Mesenchymal stem cell (in vitro differentiated cells and primary cell): ENCODE results near the gene MAP2K5.
"Not testable (repeated sequence)": the region's sequence is repeated elsewhere in the genome, so short reads cannot be mapped to it uniquely, and the experiment has no call there.

ENCODE experiments used
- DNase-seq: peaks from one replicate; pipeline ENCODE4 v3.0.0-alpha.2; 2013
- H2AFZ ChIP-seq: one replicate; pipeline ENCODE4 v1.6.1; 2013; ENCODE audit warnings: low read depth, mild to moderate bottlenecking, control low read depth, inconsistent platforms, low read length, moderate library complexity
- H2AK5ac ChIP-seq: 2 replicates; pipeline ENCODE4 v1.6.1; 2013; ENCODE audit warnings: low read length, moderate library complexity, mild to moderate bottlenecking, inconsistent platforms; ENCODE audit not compliant: severe bottlenecking
- H2BK120ac ChIP-seq: one replicate; pipeline ENCODE4 v1.6.1; 2013; ENCODE audit warnings: low read depth, mild to moderate bottlenecking, inconsistent platforms, low read length, moderate library complexity
- H2BK12ac ChIP-seq, 2 experiments: one replicate each; pipeline ENCODE4 v1.6.1; 2013; ENCODE audit warnings: inconsistent platforms in 2 of 2, low read length in 2 of 2, mild to moderate bottlenecking in 2 of 2, moderate library complexity in 2 of 2, control low read depth in 1 of 2
- H2BK15ac ChIP-seq: one replicate; pipeline ENCODE4 v1.6.1; 2013; ENCODE audit warnings: mild to moderate bottlenecking, low read depth, inconsistent platforms; ENCODE audit not compliant: poor library complexity, severe bottlenecking
- H2BK5ac ChIP-seq: 2 replicates; pipeline ENCODE4 v1.6.1; 2013; ENCODE audit warnings: low read depth, mild to moderate bottlenecking, low read length, control low read depth, inconsistent platforms; ENCODE audit not compliant: poor library complexity, severe bottlenecking
- H3K14ac ChIP-seq, 2 experiments: one replicate each; pipeline ENCODE4 v1.6.1; 2013; ENCODE audit warnings: inconsistent platforms in 2 of 2, low read length in 2 of 2, control low read depth in 1 of 2, mild to moderate bottlenecking in 1 of 2, moderate library complexity in 1 of 2
- H3K18ac ChIP-seq, 2 experiments: one replicate each; pipeline ENCODE4 v1.6.1; 2013; ENCODE audit warnings: inconsistent platforms in 2 of 2, low read length in 2 of 2, control low read depth in 1 of 2, low read depth in 1 of 2, mild to moderate bottlenecking in 1 of 2
- H3K23ac ChIP-seq, 2 experiments: one replicate each; pipeline ENCODE4 v1.6.1; 2013; ENCODE audit warnings: inconsistent platforms in 2 of 2, low read length in 2 of 2, mild to moderate bottlenecking in 2 of 2, moderate library complexity in 2 of 2, control low read depth in 1 of 2
- H3K27ac ChIP-seq: 2 replicates; pipeline ENCODE4 v1.5.1; 2013; ENCODE audit warnings: mild to moderate bottlenecking, moderate library complexity, low read length, control low read depth, inconsistent platforms; ENCODE audit not compliant: poor library complexity, severe bottlenecking
- H3K27me3 ChIP-seq, 2 experiments: 2 replicates each; pipeline versions ENCODE4 v1.6.1 to v1.7.0; 2013; ENCODE audit warnings: low read length in 2 of 2, mild to moderate bottlenecking in 2 of 2, moderate library complexity in 2 of 2, control low read depth in 1 of 2, inconsistent platforms in 1 of 2; ENCODE audit not compliant: control insufficient read depth in 1 of 2, insufficient read depth in 1 of 2
- H3K36me3 ChIP-seq, 2 experiments: 2 replicates each; pipeline versions ENCODE4 v1.6.1 to v1.7.0; 2013; ENCODE audit warnings: low read length in 2 of 2, control low read depth in 1 of 2, inconsistent platforms in 1 of 2, low read depth in 1 of 2, mild to moderate bottlenecking in 1 of 2; ENCODE audit not compliant: insufficient read depth in 2 of 2, control insufficient read depth in 1 of 2
- H3K4ac ChIP-seq, 2 experiments: one replicate each; pipeline ENCODE4 v1.6.1; 2013; ENCODE audit warnings: inconsistent platforms in 2 of 2, low read length in 2 of 2, mild to moderate bottlenecking in 2 of 2, moderate library complexity in 2 of 2, control low read depth in 1 of 2, low read depth in 1 of 2
- H3K4me1 ChIP-seq: 2 replicates; pipeline ENCODE4 v1.6.1; 2013; ENCODE audit warnings: low read depth, low read length, control low read depth; ENCODE audit not compliant: control insufficient read depth, insufficient read depth
- H3K4me2 ChIP-seq: 2 replicates; pipeline ENCODE4 v1.6.1; 2013; ENCODE audit warnings: low read length, mild to moderate bottlenecking, inconsistent platforms; ENCODE audit not compliant: poor library complexity, severe bottlenecking
- H3K4me3 ChIP-seq, 2 experiments: 2 replicates each; pipeline versions ENCODE4 v1.5.1 to v1.7.0; 2013; ENCODE audit warnings: low read length in 2 of 2, mild to moderate bottlenecking in 2 of 2, control low read depth in 1 of 2, low read depth in 1 of 2; ENCODE audit not compliant: insufficient read depth in 1 of 2
- H3K79me1 ChIP-seq: replicated peaks from 2 replicates; pipeline ENCODE4 v1.6.1; 2013; ENCODE audit warnings: mild to moderate bottlenecking, control low read depth, low read length, inconsistent platforms; ENCODE audit not compliant: poor library complexity, severe bottlenecking
- H3K9ac ChIP-seq: 2 replicates; pipeline ENCODE4 v1.7.0; 2013; ENCODE audit warnings: mild to moderate bottlenecking, low read length, moderate library complexity
- H3K9me3 ChIP-seq: 2 replicates; pipeline ENCODE4 v1.7.0; 2013; ENCODE audit warnings: mild to moderate bottlenecking, low read length; ENCODE audit not compliant: control insufficient read depth
- H4K8ac ChIP-seq: one replicate; pipeline ENCODE4 v1.6.1; 2013; ENCODE audit warnings: inconsistent platforms, mild to moderate bottlenecking, low read length, moderate library complexity
- H4K91ac ChIP-seq: one replicate; pipeline ENCODE4 v1.6.1; 2013; ENCODE audit warnings: mild to moderate bottlenecking, low read length, inconsistent platforms
- WGBS: methylation state at CpG from one replicate; pipeline ENCODE4 v1.1.7; 2013; ENCODE audit warnings: mixed read lengths; 5-methylcytosine and 5-hydroxymethylcytosine counted together

The MAP2K5 gene

GRCh38 chr15:67660874-67661606, 118.5 kb downstream of the MAP2K5 start:
- no peak overlapping the region for H3K4ac ChIP-seq
- no peaks in the 10 kb centered on the region for H3K27me3 ChIP-seq
- H2AK5ac ChIP-seq: no peak overlapping the region
- H3K4me3 ChIP-seq: no peak overlapping the region
- no CpG with 5 or more reads among the region's 2 CpGs for WGBS
- H3K27ac ChIP-seq: no peak overlapping the region
- no peak overlapping the region for H2BK15ac ChIP-seq
- H3K4me2 ChIP-seq: no peak overlapping the region
- no peak overlapping the region for H4K91ac ChIP-seq
- H2BK5ac ChIP-seq: no peak overlapping the region
- H3K23ac ChIP-seq: no peak overlapping the region
- H3K9ac ChIP-seq: no peak overlapping the region
- H3K4me1 ChIP-seq: no peaks in the 10 kb centered on the region
- DNase-seq: no peak
- H2AFZ ChIP-seq: no peak overlapping the region
- no peak overlapping the region for H4K8ac ChIP-seq
- no peak overlapping the region for H2BK12ac ChIP-seq
- H3K18ac ChIP-seq: no peak overlapping the region
- no peak overlapping the region for H3K14ac ChIP-seq
- H2BK120ac ChIP-seq: no peak overlapping the region
- H3K9me3 ChIP-seq: peaks cover 2% of the 10 kb centered on the region
- H3K79me1 ChIP-seq: no peaks in the 10 kb centered on the region
- H3K36me3 ChIP-seq: peaks cover 4 to 28% of the 10 kb centered on the region in 2 experiments

- H3K14ac ChIP-seq: no peak overlapping the region
- H3K18ac ChIP-seq: no peak overlapping the region
- no peak for DNase-seq
- H3K36me3 ChIP-seq: peaks cover 0 to 7% of the 10 kb centered on the region in 2 experiments
- H3K4me1 ChIP-seq: no peaks in the 10 kb centered on the region
- H2BK15ac ChIP-seq: no peak overlapping the region
- H3K4me2 ChIP-seq: no peak overlapping the region
- 94% methylated on average over 2 of the region's 2 CpGs for WGBS
- H3K9ac ChIP-seq: no peak overlapping the region
- H4K91ac ChIP-seq: no peak overlapping the region
- no peak overlapping the region for H2AFZ ChIP-seq
- no peak overlapping the region for H3K23ac ChIP-seq
- H3K4me3 ChIP-seq: no peak overlapping the region
- no peak overlapping the region for H2AK5ac ChIP-seq
- no peak overlapping the region for H2BK12ac ChIP-seq
- H3K4ac ChIP-seq: no peak overlapping the region
- no peaks in the 10 kb centered on the region for H3K27me3 ChIP-seq
- no peaks in the 10 kb centered on the region for H3K79me1 ChIP-seq
- no peak overlapping the region for H2BK120ac ChIP-seq
- H3K27ac ChIP-seq: no peak overlapping the region
- peaks cover 2% of the 10 kb centered on the region for H3K9me3 ChIP-seq
- H4K8ac ChIP-seq: no peak overlapping the region
- H2BK5ac ChIP-seq: no peak overlapping the region
These were observed 128.3 kb downstream of the MAP2K5 start for GRCh38 chr15:67670647-67671305.

GRCh38 chr15:67672834-67673233, 130.3 kb downstream of the MAP2K5 start:
- H3K36me3 ChIP-seq, H3K9me3 ChIP-seq, H3K4me1 ChIP-seq, H3K4me3 ChIP-seq, H4K91ac ChIP-seq, H3K27me3 ChIP-seq, H2BK15ac ChIP-seq, H3K18ac ChIP-seq, H3K9ac ChIP-seq, H4K8ac ChIP-seq, H2BK12ac ChIP-seq, H3K23ac ChIP-seq, H3K79me1 ChIP-seq, H3K4ac ChIP-seq, H3K27ac ChIP-seq, H2BK5ac ChIP-seq, H3K4me2 ChIP-seq, H2AK5ac ChIP-seq, H3K14ac ChIP-seq, H2BK120ac ChIP-seq, DNase-seq, H2AFZ ChIP-seq: not testable (repeated sequence)
- WGBS: 100% methylated on average over 2 of the region's 2 CpGs

GRCh38 chr15:67674983-67675382, 132.5 kb downstream of the MAP2K5 start:
- 100% methylated on average over 2 of the region's 3 CpGs for WGBS
- no peak overlapping the region for H2BK5ac ChIP-seq
- H3K27ac ChIP-seq: no peak overlapping the region

More at GRCh38 chr15:67674983-67675382, 132.5 kb downstream of the MAP2K5 start:
- Histone ChIP-seq H4K8ac (no peak overlapping the region), H3K4ac (no peak overlapping the region), H2BK12ac (no peak overlapping the region), H3K18ac (no peak overlapping the region), H3K79me1 (no peaks in the 10 kb centered on the region), H4K91ac (no peak overlapping the region), H3K36me3 (peaks cover 0 to 7% of the 10 kb centered on the region in 2 experiments), H3K4me1 (no peaks in the 10 kb centered on the region), H3K4me3 (no peak overlapping the region), H2AFZ (no peak overlapping the region), H2BK120ac (no peak overlapping the region), H3K9me3 (peaks cover 2% of the 10 kb centered on the region), H3K9ac (no peak overlapping the region), H3K4me2 (no peak overlapping the region), H3K27me3 (no peaks in the 10 kb centered on the region), H2AK5ac (no peak overlapping the region), H3K23ac (no peak overlapping the region), H2BK15ac (no peak overlapping the region), H3K14ac (no peak overlapping the region)
- no peak for DNase-seq
